Stimulated activated CD4-positive, alpha-beta T cell treated with anti-CD3 and anti-CD28 coated beads, Interleukin-1b, Interleukin-23, amount 100 ng/mL, for 1 hour (primary cell): Measurements from ENCODE around the gene ENPP1.
"Not testable (repeated sequence)": the region's sequence is repeated elsewhere in the genome, so short reads cannot be mapped to it uniquely, and the experiment has no call there.

Experiments used
- DNase-seq, 2 donors: peaks; one replicate each; pipeline ENCODE4 v3.0.0-alpha.2; 2020; ENCODE audit warnings: low read depth in 2 of 2

ENPP1 gene

GRCh38 chr6:131831392-131831791 is 23.6 kb downstream of the ENPP1 start:
- DNase-seq, result no peak

- no peak for DNase-seq
Measured at GRCh38 chr6:131831886-131832285, 24.1 kb downstream of the ENPP1 start.

DNA sequence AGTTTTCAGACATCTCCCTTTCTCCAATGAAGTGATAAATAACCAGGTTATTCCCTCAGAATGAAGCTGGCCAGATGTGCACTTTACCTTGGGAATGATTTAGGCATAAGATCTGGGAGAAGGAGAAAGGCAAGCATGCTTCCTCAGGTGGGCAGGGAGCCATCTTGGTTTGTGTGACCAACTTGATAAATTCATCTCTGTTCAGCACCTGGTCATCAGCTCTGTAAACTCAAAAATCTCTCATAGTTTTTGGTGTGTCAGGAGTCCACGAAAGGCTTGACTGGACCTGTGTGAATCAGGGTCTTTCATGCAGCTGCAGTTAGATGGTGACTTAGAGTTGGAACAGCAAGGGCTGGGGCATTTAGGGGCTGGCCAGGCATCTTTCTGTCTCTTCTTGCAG is 24.5 kb downstream of the ENPP1 start:
- DNase-seq, result no peak

- no peak for DNase-seq
Measured at GRCh38 chr6:131838051-131838450, 30.2 kb downstream of the ENPP1 start.

- no peak for DNase-seq
Measured at GRCh38 chr6:131839388-131839787, 31.6 kb downstream of the ENPP1 start.

DNA sequence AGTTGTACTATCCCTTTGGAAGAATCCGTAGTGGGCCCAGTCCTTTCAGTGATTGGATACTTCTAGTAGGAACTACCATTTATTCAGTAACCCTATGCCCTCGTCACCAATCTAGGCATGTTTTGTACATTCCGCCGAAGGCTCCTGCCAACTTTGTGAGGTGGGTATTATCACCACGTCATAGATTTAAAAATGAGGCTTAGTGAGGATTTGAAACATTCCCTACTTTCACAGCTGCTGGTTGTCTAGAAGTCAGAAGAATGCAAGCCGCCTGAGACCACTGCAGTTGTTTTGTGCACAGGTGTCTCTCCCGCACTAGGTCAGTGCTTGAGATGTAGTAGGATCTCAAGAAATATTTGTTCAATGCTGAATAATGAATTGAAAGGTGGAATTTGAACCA is 32.6 kb downstream of the ENPP1 start:
- no peak for DNase-seq

GRCh38 chr6:131840936-131841583 is 33.2 kb downstream of the ENPP1 start:
- no peak for DNase-seq

DNA sequence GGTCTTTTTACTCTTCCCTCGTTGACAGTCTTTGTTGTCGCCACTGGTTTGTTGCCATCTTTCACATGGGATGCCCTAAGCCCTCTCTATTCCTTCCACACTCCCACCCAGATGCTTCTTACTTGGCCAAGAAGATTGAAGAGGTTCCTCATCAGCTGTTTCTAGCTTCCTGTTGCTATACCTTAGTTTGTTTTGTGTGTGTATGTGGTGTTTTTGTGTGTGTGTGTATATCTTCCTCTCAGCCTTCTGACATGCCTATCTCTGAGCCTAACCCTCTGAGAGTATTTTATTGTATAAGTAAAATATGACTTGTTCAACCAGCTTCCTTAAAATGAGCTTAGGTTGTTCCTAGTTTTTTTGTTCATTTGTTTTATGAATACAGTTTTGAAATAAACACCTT is 35.9 kb downstream of the ENPP1 start:
- DNase-seq, result no peak

GRCh38 chr6:131844243-131844841 is 36.5 kb downstream of the ENPP1 start:
- no peak for DNase-seq

- no peak for DNase-seq
Measured at GRCh38 chr6:131846023-131846663, 38.3 kb downstream of the ENPP1 start.

DNA sequence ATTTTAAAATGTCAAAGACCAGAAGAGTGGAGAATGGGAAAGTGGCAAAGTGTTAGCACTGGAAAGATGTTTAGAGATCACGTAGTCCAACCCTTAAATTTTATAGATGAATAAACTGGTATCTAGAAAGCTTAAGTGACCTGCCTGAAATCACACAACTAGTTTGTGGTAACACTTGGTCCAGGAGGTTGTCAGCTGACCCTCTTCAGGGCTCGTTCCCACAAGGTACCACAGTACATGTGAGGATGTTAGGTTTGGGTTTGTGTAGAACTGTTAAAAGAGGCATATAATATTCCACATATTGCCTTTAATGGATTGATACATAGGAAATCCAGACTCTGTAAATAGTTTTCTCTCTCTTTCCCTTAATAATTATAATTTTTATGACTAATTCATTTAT is 39.1 kb downstream of the ENPP1 start:
- DNase-seq, result no peak

- DNase-seq, result no peak
Measured at GRCh38 chr6:131849799-131850198, 42.0 kb downstream of the ENPP1 start.

- DNase-seq, result no peak
Measured at GRCh38 chr6:131851049-131851769, 43.4 kb downstream of the ENPP1 start.

DNA sequence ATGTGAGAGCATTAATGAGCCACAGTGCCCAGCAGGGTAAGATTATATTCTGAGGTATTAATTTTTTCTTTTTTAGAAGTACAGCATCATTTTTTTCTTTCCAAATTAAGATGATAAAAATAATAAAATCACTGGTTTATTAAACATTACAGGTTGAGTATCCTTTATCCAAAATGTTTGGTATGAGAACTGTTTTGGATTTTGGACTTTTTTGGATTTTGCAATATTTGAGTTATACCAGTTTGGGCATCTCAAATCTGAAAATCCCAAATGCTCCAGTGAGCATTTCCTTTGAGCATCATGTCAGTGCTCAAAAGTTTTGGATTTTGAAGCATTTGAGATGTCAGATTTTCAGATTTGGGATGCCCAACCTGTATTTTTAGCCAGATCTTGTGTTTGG is 44.4 kb downstream of the ENPP1 start:
- no peak for DNase-seq

DNA sequence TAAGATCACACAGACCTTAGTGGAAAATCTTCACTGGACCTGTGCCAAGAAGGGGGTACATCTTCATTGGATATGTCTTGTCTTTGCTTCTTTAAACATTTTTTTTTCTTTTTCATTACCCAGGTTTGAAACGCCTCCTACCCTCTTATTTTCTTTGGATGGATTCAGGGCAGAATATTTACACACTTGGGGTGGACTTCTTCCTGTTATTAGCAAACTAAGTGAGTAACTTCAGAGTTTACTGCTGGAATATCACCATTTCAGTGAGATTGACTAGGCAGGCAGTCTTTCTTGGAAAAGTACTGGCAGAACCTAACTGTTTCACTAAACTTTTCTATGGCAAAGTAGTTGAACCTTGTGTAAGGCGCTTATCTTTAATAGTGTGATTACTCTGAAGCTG is 47.0 kb downstream of the ENPP1 start:
- no peak for DNase-seq

DNA sequence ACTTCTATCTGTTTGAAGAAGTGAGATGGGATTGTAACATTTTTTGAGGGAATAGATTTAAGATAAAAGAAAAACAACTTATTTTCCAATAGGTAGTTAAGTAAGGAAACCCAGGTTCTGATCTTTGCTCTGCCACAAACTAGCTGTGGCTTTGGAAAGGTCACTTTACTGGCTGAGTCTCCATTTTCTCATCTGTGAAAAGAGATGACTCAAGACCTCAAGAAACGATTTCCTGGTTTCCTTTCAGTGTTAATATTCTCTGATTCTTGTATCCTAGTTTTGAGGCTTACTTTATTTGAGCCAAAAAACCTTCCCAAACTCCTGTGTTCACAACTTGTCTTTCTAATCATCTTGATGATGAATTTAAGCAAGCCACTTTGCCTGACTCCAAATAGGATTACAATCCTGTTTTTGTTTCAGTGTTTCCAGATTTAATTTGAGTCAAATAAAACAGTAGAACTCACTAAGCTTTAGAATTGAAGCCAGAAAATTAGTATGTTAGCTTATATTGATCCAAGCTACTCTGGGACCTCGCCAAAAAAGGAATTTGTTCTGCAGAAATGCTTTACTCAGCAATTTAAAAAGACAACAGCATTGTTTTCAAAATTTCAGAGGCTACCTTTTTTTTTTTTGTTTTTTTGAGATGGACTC is 51.1 kb downstream of the ENPP1 start:
- DNase-seq, result no peak

GRCh38 chr6:131859658-131860057 is 51.8 kb downstream of the ENPP1 start:
- not testable (repeated sequence) for DNase-seq

- DNase-seq, result no peak
Measured at GRCh38 chr6:131861381-131861780, 53.6 kb downstream of the ENPP1 start.

DNA sequence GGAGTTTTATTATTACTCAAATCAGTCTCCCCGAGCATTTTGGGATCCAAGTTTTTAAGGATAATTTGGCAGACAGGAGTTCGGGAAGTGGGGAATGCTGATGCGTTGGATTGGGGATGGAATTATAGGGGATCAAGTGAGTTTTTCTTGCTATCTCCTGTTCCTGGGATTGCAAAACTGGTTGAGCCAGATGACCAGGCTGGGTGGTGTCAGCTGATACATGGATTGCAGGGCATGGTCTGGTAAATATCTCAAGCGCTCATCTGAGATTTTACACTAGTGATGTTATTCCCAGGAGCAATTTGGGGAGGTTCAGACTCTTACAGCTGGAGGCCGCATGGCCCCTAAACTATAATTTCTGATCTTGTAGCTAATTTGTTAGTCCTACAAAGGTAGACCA is 54.7 kb downstream of the ENPP1 start:
- DNase-seq, result no peak

DNA sequence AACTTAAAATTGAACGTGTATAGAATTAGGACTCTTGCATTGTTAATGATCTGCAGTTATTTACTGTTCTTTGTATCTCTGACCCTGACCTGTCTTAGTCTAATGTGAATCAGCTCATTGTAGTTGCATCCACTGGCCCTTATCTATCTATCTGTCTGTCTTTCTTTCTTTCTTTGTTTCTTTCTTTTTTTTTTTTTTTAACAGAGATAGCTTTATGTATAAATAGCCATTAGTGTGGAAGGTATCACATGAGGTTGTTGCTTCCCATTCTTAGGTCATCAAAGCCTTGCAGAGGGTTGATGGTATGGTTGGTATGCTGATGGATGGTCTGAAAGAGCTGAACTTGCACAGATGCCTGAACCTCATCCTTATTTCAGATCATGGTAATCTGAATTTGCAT is 59.9 kb downstream of the ENPP1 start:
- no peak for DNase-seq

- no peak for DNase-seq
Measured at GRCh38 chr6:131868836-131869235, 61.0 kb downstream of the ENPP1 start.

DNA sequence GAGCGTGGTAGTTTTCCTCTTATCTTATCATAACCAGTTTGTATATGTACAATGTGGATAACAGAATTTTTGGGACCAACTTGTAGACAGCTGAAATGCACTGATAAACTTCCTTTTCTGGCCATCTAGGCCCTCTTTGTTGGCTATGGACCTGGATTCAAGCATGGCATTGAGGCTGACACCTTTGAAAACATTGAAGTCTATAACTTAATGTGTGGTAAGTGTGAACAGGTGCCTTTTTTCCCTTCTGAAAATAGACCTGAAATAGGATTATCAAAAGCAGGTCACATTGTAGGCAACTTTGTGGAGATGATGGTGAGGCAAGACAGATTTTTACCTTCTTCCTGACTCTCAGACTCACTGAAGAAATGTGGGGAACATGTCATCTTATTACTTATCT is 67.8 kb downstream of the ENPP1 start:
- DNase-seq, result no peak
